ENCODE measurements around the gene MED25.

GRCh38 chr19:49848938-49849337 is 30.8 kb downstream of the MED25 start:
- TF ChIP-seq FOXM1 (IDR thresholded peaks at IDR 0.05; ENCODE audit: borderline replicate concordance): no peak
- no peak for TF ChIP-seq TARDBP (IDR thresholded peaks at IDR 0.05)
- no peak for TF ChIP-seq ELF4 (IDR thresholded peaks at IDR 0.05)
- no peak for TF ChIP-seq NFRKB (IDR thresholded peaks at IDR 0.05)
- no peak for TF ChIP-seq HDGF (IDR thresholded peaks at IDR 0.05; ENCODE audit: borderline replicate concordance)
- no peak for TF ChIP-seq L3MBTL2 (conservative IDR thresholded peaks at IDR 0.05)
- no peak for TF ChIP-seq BHLHE40 (IDR thresholded peaks at IDR 0.05; ENCODE audit: borderline replicate concordance)
- TF ChIP-seq FOXK2 (IDR thresholded peaks at IDR 0.05): no peak
- no peak for TF ChIP-seq SP1 (IDR thresholded peaks at IDR 0.05)
- no peak for TF ChIP-seq SUZ12 (IDR thresholded peaks at IDR 0.05)
- no peak for TF ChIP-seq FOXA1 (IDR thresholded peaks at IDR 0.05)
- no peak for TF ChIP-seq PKNOX1 (IDR thresholded peaks at IDR 0.05)
- no peak for TF ChIP-seq CTBP1 (IDR thresholded peaks at IDR 0.05; ENCODE audit: borderline replicate concordance)
- TF ChIP-seq LEF1 (IDR thresholded peaks at IDR 0.05; ENCODE audit: borderline replicate concordance): no peak
